GM23338 (cell line): ENCODE results near the gene ZNF516.

Experiments used
- CREB1 ChIP-seq: fragments of 250-450 bp; sonication (Bioruptor Pico); IDR thresholded peaks from 2 replicates; pipeline ENCODE4 v1.5.0; 2020; ENCODE audit warnings: low read depth, mild to moderate bottlenecking, moderate library complexity
- EZH2 ChIP-seq: fragments of 200-600 bp; sonication (generic); IDR thresholded peaks from one replicate; pipeline ENCODE4 v1.8.0; 2017; ENCODE audit warnings: antibody characterized with exemption, mild to moderate bottlenecking, low read depth; ENCODE audit not compliant: unreplicated experiment
- EZH2phosphoT487 ChIP-seq: fragments of 200-600 bp; sonication (generic); IDR thresholded peaks from one replicate; pipeline ENCODE4 v1.8.1; 2018; ENCODE audit warnings: antibody characterized with exemption; ENCODE audit not compliant: unreplicated experiment
- POLR2AphosphoS5 ChIP-seq: IDR thresholded peaks from 2 replicates; pipeline ENCODE4 v1.6.1; 2016; ENCODE audit warnings: antibody characterized with exemption, low read depth
- ZNF114 ChIP-seq: fragments of 250-450 bp; sonication (Bioruptor Pico); IDR thresholded peaks from 2 replicates; pipeline ENCODE4 v1.5.0; 2020; ENCODE audit warnings: mild to moderate bottlenecking, moderate library complexity
- TF ChIP-seq, protein P1 (sequence below), 2 experiments: fragments of 200-600 bp in 1 of 2; sonication (generic) in 1 of 2; conservative IDR thresholded peaks; 2 replicates each; pipeline versions ENCODE4 v1.5.1 to v1.6.1; 2016 to 2017; ENCODE audit warnings: antibody characterized with exemption in 2 of 2, low read depth in 2 of 2, mild to moderate bottlenecking in 2 of 2, moderate library complexity in 1 of 2
- TF ChIP-seq, protein P2 (sequence below): IDR thresholded peaks from one replicate; pipeline ENCODE4 v1.6.1; 2018; ENCODE audit warnings: antibody characterized with exemption; ENCODE audit not compliant: unreplicated experiment

DNA sequence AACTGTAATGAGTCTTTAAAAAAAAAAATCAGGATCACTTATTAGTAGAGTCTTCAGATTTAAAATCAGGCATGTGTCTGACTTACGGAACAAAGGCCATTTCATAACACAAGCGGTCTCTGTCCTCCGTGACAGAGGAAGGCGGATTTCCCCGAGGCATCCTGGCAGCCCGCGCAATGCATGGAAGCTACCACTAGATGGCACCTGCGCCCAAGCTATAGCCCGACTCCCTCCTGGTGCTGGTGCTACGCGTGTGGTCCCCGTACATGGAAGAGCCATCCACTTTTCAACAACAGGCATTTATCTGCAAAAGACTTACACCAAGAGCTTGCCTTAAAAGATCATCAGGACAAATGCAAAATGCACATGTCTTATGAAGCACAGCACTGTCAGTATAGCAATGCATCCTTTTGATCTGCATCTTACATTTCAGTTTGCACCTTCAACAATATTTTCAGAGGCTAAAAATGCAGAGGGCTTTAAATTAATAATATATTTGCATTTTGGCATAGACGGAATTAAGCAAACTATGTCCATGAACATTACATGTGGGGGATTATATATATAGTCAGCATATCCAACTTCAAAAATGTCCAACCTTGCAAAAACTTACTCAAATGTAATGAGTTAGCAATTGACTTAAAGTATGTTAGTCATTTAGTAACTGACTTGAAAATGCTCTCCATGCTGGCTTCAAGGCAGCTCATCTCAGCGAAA is 96.0 kb downstream of the ZNF516 start:
- TF ChIP-seq, protein P1, sequence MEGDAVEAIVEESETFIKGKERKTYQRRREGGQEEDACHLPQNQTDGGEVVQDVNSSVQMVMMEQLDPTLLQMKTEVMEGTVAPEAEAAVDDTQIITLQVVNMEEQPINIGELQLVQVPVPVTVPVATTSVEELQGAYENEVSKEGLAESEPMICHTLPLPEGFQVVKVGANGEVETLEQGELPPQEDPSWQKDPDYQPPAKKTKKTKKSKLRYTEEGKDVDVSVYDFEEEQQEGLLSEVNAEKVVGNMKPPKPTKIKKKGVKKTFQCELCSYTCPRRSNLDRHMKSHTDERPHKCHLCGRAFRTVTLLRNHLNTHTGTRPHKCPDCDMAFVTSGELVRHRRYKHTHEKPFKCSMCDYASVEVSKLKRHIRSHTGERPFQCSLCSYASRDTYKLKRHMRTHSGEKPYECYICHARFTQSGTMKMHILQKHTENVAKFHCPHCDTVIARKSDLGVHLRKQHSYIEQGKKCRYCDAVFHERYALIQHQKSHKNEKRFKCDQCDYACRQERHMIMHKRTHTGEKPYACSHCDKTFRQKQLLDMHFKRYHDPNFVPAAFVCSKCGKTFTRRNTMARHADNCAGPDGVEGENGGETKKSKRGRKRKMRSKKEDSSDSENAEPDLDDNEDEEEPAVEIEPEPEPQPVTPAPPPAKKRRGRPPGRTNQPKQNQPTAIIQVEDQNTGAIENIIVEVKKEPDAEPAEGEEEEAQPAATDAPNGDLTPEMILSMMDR (conservative IDR thresholded peaks at IDR 0.05; ENCODE audit: low read depth in 2 of 2) = peak; percentile 85 to 97
- TF ChIP-seq EZH2phosphoT487 (no peak), EZH2 (no peak), POLR2AphosphoS5 (no peak), ZNF114 (CRISPR knock-in tag) (no peak), CREB1 (CRISPR knock-in tag) (no peak)
- TF ChIP-seq, protein P2, sequence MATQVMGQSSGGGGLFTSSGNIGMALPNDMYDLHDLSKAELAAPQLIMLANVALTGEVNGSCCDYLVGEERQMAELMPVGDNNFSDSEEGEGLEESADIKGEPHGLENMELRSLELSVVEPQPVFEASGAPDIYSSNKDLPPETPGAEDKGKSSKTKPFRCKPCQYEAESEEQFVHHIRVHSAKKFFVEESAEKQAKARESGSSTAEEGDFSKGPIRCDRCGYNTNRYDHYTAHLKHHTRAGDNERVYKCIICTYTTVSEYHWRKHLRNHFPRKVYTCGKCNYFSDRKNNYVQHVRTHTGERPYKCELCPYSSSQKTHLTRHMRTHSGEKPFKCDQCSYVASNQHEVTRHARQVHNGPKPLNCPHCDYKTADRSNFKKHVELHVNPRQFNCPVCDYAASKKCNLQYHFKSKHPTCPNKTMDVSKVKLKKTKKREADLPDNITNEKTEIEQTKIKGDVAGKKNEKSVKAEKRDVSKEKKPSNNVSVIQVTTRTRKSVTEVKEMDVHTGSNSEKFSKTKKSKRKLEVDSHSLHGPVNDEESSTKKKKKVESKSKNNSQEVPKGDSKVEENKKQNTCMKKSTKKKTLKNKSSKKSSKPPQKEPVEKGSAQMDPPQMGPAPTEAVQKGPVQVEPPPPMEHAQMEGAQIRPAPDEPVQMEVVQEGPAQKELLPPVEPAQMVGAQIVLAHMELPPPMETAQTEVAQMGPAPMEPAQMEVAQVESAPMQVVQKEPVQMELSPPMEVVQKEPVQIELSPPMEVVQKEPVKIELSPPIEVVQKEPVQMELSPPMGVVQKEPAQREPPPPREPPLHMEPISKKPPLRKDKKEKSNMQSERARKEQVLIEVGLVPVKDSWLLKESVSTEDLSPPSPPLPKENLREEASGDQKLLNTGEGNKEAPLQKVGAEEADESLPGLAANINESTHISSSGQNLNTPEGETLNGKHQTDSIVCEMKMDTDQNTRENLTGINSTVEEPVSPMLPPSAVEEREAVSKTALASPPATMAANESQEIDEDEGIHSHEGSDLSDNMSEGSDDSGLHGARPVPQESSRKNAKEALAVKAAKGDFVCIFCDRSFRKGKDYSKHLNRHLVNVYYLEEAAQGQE = no peak
